ENCODE data around the gene FBXL13.

DNA sequence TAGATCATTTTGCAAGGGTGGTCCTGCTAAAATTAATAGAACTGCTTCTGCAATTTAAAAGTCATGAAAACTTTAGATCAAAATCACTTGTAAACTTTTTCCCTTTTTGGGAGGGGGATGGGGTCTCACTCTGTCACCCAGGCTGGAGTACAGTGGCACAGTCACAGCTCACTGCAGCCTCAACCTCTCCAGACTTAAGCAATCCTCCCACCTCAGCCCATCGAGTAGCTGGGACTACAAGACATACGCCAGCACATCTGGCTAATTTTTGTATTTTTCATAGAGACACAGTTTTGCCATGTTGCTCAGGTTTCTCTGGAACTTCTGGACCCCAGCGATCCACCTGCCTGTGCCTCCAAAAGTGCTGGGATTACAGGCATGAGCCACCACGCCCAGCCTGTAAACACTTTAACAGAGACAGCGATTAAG is 82.1 kb downstream of the FBXL13 start:
- TF ChIP-seq, protein P1, sequence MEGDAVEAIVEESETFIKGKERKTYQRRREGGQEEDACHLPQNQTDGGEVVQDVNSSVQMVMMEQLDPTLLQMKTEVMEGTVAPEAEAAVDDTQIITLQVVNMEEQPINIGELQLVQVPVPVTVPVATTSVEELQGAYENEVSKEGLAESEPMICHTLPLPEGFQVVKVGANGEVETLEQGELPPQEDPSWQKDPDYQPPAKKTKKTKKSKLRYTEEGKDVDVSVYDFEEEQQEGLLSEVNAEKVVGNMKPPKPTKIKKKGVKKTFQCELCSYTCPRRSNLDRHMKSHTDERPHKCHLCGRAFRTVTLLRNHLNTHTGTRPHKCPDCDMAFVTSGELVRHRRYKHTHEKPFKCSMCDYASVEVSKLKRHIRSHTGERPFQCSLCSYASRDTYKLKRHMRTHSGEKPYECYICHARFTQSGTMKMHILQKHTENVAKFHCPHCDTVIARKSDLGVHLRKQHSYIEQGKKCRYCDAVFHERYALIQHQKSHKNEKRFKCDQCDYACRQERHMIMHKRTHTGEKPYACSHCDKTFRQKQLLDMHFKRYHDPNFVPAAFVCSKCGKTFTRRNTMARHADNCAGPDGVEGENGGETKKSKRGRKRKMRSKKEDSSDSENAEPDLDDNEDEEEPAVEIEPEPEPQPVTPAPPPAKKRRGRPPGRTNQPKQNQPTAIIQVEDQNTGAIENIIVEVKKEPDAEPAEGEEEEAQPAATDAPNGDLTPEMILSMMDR (IDR thresholded peaks at IDR 0.05): no peak
- TF ChIP-seq EP300 (IDR thresholded peaks at IDR 0.05) (no peak), POLR2A (IDR thresholded peaks at IDR 0.05) (no peak)
